ENCODE results near the gene NOL9.
A peak's percentile ranks its signal among the peaks of the same experiment; 100 is the strongest.
"Not testable (repeated sequence)": the region's sequence is repeated elsewhere in the genome, so short reads cannot be mapped to it uniquely, and the experiment has no call there.

Gene NOL9

DNA sequence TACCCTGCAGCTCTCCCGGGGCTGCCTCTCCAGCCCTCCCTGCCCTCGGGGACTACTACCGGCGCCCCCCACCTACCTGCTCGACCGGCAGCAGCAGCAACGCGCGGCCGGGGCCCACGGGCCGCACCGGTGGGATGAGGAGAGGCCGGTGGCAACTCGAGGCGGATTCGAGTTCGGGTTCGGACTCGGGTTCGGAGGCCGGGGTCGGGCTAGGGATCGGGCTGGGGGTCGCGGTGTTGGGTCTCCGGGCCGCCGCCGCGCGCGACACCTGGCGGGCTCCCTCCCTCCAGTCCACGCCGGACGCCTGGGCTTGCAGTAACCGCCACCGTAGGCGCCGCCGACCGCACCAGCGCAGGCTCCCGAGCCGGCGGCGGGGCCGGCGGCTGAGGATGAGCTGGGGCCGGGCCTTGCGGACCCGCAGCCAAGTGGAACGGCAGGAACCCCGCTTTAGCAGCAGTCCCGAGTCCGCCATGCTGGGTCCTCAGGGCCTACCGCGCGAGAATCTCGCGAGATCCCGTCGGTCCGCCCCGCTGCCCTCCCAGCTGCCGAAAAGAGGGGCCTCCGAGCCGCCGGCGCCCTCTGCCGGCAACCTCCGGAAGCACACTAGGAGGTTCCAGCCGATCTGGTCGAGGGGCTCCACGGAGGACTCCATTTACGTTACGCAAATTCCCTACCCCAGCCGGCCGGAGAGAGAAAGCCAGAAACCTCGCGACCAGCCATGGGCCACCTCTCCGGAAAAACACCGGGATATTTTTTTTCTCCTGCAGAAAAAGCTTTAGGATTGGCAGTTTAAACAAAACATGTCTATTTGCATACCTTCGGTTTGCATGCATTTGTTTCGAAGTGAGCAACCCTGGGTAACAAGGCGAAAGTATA is at the start of gene NOL9:
NOL9 (minus strand) TSS at position 483 of the 876 bp plus-strand sequence; CDS start at position 472, 11 bp downstream.
- DNase-seq: peak; percentile 87

DNA sequence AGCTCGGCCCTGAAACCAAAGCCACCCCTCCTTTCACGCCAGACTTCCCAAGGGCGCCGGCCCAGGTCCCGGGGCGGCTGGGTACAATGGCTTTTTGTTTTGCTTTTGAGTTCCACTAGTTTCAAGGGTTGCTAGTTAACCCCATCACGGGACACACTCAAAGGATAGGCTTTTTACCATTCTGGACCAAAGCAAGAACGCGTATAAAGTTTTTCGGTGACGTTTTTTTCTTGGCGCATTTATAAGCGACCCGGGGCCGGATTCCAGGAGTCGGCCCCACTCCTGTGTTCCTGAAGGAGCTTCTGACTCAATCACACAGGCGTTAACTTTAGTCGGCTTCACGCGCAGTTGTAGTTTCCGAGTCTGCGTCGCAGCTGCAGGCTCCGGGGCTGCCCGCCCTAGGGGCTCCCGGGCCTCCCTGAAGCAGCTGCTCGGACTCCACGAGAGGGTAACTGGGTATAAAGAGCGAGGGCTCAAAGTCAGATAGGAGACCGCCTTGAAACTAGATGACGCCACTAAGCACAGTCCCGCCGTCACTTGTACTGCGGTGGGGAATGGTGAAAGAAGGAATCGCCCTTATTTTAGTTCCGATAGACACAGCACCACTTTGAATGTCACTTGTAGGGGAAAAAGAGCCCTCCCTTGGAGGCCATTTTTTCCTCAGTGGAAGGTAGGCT is 49.1 kb upstream of the NOL9 start:
- DNase-seq: no peak

DNA sequence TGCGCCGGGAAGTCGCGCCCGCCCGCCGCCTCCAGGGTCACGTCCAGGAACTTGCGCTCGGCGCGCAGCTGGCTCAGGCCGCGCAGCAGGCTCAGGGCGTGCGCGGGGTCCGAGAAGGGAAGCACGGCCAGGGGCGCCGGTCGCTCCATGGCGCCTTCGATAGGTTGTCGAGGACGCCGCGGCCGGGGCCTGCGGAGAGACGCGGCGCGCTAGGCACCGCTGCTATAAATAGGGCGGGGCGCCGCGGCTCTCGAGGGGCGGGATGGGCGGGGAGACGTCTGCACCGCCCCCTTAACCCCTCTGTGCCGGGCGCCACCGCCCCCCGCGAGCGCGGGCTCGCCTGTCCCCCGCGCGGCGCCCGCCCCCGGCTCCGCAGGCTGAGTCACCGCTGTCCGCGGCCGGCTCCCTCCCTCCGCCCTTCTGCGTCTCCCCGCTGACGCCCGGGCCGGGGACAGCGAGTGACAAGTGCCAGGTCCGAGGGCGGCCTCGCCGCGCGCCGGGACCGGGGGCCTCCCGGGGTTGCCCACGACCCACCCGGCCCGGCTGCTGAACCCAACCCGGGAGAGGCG is 48.4 kb upstream of the NOL9 start, which contains the start of gene KLHL21:
KLHL21 (minus strand) TSS at position 201 of the 569 bp plus-strand sequence; CDS start at position 149, 52 bp downstream.
- DNase-seq: peak; percentile 70

DNA sequence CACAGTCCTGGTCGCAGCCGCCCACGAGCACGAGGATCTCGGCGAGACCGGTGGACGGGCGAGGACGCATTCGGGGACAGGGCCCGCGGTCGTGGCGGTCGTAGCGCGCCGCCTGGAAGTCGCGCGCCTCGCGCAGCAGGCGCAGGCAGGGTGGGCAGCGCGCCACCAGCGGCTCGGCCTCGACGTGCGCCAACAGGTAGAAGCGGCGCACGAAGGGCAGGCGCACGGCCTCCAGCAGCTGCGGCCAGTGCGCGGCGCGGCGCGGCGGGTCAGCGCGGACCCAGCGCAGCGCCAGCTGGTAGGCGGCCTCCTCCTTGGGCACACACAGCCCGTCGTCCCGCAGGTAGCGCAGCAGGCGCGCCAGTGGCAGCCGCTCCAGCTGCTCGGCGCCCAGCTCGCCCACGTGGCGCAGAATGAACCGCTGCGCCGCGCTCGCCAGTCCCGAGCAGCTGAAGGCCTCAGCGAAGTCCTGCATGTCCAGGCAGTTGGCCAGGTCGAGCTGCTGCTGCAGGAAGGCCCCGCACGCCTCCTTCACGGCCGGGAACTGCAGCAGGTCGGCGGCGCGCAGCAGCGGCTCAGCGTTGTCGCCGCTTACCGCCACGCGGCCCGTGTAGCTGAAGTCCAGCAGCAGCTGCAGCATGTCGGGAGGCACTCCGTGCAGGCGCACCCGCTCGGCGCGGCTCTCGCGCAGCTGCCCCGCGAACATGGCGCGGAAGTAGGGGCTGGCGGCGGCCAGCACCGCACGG is 47.8 kb upstream of the NOL9 start:
- DNase-seq: peak; percentile 67

DNA sequence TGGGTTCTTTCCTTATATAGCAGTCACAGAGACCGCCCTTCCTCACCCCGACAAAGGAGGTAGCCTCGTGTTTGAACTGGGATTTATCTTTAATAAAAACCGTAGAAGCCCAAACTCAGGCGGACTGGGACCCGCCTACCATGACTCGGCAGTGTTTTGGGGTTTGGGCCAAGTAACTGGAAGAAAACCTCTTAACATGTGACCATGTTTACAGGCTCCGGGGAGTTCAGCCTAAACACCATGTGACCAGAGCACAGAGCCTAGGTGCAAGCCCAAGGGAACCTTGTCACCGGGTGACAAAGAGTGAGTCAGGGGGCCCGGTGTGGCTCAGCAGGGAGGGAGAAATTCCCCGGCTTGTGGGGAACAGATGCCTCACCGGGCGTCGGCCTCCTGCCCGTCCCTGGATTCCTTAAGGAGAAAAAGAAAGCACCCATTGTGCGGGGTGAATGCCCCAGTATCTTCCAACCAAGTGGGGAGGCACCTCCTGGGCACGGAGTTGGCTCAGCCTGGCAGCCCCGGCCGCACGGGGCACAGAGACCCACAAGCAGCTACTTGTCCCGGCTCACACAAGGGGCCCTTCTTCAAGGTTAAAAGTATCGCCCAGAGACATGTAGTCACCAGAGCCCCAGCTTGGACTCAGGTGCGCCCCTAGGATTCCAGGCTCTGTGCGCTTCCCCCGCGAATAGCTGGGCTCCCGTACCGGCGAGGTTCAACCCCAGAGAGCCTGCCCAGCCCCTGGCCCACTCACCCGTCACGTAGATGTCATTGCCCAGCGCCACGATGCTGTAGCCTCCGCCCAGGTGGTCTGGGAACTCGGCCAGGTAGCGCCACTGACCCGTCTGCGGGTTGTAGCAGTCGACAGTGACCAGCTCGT is 47.0 kb upstream of the NOL9 start:
- DNase-seq: peak; percentile 83

DNA sequence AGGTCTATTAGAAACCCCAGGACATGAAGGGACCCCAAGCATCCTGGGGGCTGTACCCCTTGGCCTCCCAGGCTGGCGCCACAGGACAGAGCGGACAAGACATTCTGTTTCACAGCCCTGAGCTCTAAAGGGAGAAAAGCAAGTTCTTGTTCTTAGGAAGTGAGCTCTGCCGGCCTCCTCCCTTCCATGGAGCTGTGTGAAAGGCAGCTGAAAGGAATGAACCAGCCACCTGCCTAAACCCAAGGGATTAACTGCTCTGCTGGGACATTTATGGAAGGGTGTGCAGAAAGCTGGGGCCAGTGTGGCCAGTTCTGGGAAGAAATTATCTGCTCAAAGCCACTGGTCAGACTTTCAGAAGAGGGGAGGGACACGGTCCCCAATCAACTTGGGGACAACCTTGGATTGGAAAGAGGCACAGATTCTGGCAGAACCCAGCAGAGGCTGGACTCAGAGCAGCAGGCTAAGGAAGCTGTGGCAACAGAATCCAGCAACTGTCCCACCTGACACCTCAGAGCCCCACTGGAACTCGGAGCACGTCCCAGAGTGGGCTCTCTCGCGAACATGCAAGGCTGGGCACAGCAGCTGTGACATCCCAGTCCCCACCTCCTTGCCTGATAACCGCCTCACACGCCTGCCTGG is 46.2 kb upstream of the NOL9 start:
- DNase-seq: no peak

DNA sequence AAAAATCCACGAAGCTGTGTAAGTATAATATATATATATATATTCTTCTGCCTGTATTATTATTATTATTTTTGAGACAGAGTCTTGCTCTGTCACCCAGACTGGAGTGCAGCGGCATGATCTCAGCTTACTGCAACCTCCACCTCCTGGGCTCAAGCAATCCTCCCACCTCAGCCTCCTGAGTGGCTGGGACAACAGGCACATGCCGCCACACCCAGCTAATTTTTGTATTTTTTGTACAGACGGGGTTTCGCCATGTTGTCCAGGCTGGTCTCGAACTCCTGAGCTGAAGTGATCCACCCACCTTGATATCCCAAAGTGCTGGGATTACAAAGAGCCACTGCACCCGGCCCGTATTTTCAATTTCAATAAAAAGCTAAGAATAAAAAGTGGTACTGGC is 45.7 kb upstream of the NOL9 start:
- DNase-seq: not testable (repeated sequence)

DNA sequence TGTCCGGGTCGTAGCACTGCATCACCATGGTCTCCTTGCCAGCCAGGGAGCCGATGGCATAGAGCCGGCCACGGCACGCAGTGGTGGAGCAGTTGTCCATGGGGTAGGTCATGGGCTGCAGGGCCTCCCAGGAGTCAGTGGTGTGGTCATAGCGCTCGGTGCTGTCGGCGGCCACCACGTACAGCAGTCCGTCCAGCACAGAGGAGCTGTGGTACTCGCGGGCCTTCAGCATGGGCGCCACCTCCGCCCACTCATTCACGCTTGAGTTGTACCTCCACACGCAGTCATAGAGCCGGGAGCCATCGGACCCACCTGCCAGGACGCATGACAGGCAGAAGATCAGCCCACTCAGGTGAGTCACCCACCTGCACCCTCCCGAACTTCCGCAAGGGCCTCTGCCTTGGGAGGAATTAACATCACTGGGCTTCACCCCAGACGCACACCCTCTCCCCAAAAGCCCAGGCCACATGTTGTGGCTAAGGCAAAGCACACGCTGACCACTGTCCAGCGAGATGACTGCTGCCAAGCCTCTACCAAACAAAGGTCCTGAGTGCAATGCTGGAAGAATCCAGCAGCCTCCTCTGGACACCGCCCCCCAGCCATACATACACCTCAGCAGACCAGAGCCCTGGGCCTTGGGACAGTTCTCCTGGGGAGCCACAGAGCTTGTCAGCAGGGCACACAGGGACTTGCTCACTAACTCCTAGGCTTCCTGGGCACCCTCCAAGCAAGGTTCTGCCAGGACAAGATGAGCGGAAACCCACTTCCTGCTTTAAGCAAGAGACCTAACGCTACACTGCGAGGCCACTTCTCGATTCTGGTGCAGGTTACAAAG is 45.0 kb upstream of the NOL9 start:
- no peak for DNase-seq

DNA sequence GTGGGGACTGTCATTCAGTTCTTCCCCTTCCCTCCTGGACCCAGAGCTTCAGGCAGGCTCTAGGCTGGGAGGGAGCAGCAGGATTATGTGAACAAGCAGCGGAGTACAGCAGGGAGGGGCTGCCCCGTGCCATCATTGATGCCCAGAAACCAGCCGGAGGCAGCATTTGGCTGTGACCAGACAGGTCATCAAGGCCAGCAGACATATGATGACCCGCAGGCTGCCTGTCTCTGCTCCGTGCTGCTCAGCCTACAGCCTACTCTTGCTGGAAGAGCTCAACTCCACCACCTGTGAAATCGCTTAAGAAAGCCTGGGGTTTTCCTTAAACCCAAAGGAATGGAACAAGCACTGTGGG is 43.4 kb upstream of the NOL9 start:
- no peak for DNase-seq

DNA sequence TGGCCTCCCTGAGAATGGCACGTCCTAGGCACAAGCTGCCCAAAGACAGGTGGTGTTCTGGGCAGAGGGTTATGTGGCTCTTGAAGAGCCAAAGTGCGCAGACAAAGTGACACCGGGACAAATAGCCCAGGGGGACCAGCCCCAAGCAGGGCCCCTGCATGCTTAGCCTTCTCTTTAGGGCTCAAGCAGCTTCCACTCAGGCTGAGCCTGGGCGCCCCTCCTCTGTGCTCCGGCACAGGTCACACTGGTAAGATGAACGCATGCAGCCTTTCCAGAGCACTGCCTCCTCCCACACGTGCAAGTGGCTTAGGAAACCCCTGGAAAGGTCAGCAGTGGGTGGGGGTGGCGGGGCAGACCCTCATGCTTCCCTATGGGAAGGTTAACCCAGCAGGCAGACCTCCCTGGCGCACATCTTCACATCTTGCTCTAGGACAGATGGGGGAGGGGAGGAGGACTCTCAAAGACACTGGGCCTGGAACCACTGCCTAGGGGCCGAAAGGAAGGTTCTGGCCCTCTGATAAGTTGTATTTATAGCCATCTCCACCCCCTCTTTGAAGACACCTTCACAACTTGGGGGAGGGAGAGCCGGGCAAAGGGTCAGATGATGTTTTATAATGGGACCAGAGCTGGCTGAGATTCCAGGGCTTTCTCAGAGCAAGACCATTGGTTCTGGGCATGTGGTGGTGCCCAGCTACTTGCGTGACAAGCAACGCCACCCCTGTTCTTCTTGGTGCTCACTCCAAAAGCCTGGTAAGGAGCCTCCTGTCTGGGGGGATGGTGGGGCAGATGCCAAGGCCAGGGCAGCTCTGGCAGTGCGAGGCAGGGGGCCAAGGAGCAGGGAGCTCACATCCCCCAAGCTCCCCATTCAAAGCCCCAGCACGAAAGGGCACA is 42.8 kb upstream of the NOL9 start:
- DNase-seq: no peak

DNA sequence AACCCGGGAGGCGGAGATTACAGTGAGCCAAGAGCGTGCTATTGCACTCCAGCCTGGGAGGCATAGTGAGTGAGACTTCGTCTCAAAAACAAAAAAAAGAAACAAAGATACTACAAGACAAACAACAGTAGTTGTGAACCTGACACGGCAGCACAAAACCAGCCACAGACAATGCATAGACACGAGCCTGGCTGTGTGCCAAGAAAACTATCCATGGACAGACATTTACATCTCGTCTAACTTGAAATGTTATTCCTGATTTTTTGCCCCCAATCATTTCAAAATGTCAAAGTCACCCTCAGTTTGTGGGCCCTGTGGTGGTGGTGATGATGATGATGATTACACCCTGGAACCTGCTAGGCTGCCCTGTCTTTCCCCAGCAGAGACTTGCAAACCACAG is 42.0 kb upstream of the NOL9 start:
- DNase-seq: no peak

DNA sequence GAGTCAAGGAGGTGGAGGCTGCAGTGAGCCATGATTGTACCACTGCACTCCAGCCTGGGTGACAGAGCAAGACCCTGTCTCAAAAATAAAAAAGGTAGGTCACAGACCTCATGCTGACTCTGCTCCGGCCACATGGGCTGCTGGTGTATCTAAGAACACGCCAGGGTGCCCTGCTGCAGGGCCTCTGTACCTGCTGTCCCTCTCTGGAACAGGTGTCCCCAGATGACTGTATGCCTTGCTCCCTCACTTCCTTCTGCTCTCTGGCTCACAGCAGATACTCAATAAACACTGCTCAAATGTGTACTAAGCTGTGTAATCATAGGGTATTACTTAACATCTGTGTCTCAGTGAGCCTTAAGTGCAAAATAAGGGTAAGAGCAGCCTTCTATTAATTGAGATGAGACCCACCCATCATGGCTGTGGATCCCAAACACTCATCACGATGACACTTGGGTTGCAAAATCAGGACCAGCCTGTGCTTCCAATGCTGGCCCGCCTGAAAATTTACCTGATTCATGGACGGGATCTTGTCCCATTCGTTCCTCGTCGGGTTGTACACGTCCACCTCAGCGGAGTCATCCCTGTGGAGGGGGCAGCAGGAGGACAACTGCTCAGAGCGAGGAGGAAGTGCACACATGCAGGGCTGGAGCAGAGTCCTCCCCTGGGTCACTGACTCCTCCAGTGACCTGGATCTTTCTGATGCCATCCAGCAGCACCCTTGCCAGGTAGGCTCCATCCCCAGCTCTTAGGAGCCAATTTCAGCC is 40.8 kb upstream of the NOL9 start:
- no peak for DNase-seq

DNA sequence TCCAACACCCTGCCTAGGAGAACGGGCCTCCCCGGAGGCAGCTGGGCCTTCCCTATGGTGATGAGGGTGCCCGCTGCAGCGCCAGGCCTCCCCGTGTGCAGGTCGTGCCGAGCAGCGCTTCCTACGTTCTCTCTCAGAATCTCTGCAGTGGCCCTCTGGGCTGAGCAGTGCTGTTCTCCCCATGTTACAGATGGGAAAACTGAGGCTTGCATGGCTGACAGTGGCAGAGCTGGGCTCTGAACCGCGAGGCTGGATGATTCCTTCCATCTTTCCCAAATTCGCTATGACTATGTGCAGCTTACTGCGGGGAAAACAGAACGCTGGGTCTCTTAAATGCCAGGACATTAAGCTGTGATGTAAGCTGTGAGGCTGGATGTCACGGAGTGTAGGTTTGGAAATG is 39.5 kb upstream of the NOL9 start:
- DNase-seq: no peak

DNA sequence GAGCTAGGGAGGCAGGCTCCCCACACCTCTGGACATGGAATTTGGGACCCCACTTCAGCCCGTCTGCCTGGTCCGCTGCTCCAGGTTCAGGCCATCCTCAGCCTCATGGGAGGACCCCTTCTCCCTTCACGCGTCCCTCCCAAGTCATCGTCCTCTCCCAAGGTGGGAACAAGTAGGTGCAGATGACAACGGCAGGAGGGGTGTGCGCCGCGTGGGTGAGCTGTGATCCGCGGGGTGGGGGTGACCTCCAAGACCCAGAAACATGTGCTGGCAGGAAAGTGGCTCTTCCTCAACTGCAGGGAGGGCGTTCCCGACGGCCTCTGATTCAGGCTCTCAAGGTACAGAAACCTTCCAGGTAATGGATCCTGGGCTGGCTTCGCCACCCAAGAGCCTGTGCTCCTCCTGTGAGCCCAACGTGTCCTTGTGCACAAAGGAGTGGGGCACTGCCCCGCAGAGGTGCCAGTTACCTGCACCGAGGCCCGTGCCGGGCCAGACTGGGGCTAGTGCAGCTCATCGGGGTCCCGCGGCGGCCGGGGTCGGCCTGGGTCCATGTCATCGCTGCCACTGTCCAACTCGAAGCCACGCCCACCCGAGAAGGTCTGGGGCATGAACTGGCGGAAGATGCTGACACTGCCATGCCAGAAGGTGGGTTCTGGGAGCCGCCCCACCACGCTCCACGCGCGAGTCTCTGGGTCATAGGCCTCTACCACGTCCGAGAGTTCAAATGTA is 38.7 kb upstream of the NOL9 start:
- no peak for DNase-seq

DNA sequence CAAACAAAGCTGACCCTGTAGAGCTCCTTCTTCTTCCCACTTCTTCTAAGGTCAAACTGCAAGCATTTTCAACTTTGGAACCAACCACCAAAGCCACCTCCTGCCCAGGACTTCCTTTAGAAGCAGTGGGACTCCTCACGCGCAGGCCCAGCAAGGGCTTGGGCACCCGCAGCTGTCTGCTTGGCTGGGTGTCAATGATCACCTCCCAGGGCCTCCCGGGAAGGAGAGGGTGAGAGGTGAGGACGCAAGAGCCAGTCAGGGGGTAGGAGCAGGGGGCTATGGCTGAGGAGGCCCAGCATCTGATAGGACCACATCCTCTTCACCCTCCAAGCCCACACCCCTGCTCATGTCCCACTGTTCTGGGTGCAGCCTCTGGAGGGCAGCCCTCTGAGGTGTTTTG is 38.1 kb upstream of the NOL9 start:
- DNase-seq: no peak

DNA sequence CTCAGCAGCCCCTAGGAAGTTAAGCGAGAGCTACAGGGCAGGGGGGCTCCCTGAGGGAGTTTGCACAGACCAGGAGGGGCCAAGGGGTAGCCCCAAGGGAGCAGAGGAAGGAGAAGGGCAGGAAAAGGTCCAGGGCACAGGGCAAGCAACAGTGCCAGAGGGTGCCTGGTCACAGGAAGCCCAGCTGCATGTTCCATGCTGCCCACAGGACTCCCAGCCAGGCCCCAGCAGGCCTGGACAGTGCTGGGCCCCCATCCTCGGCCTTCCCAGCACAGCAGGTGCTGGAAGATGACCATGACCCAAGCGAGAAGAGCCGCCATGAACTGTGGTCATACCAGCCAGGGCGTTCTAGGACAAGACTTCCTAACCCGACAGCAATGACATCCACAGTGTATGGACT is 37.3 kb upstream of the NOL9 start:
- no peak for DNase-seq

DNA sequence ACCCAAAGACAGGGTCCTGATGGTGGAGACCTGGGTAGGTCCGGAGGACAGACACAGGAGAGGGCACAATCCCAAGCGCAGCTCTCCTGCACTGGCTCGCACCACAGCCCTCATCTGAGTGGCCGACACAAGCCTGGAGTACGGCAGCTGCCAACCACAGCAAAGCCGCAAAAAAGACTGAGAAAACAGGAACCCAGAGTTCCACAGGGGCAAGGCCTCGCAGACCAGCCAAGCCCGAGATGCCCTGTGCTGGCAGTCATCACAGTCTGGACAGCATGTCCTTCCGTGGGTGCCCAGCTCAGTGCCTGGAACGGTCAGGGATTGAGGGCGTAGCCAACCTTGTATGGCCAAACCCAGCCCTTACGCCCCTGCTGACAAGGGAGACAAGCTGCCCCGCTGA is 36.9 kb upstream of the NOL9 start:
- DNase-seq: no peak

DNA sequence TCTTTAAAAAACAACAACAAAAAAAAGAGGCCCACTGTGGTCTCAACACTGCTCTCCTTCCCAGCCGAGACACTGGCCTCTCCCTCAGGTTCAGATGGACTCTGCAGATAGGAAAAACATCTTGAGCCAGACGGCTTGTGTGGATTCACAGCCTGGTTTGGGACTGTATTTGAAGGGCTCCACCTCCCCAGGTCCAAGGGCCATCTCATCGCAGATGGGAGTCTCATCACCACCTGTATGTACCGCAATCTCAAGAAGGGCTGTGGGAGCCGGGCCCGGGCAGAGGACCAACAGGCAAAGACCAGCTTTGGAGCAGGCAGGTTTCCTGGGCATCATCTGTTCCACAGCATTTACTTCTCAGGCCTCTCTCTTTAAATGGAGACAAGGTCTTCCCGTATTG is 35.7 kb upstream of the NOL9 start:
- DNase-seq: no peak

Data from NCI-H2171 treated with DMSO at 0.1 percent for 48 hours (cell line).